Activated T-cell treated with anti-CD3 and anti-CD28 coated beads for 4 hours (primary cell): ENCODE results near the gene CADPS.

ENCODE experiments used
- DNase-seq: peaks from one replicate; pipeline ENCODE4 v3.0.0-alpha.2; 2020

Gene CADPS

DNA sequence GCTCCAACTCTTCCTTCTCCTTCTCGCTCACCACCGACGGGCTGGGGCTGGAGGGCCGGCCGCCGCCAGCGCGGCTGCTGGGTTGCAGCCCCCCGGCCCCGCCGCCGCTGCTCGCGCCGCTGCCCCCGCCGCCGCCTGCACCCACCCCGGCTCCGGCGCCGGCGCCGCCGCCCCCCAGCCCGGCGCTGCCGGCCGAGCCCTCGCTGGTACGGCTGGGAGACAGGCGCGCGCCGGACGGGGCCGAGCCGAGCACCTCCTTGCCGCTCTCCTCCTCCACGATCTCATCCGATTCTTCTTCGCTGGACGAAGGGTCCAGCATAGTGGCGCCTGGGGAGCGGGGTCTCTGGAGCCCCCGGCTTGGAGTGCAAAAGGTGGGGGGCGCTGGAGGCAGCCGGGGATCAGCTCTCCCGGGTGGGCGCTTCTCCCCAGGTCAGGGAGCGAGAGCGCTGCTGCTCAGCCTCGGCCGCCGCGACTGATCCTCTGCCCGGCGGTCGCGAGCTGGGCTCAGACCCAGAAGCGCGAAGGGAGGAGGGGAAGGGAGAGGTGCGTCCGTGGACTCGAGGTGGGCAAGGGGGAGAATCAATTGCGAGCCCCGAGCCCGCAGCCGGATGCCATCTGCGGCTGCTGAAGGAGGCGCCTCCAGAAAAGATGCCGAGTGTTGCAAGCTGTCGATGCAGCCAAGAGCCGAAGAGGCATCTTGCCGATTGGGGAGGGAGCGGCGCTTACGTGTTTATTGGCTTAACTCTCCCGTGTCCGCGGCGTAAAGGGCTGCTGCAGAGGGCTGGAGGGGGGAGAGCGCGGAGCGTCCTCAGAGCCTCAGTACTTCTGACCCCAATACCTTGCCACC, at the start of gene CADPS:
Gene CADPS (minus strand): TSS at position 706 of the 847 bp plus-strand sequence. CDS start 387 bp downstream, at position 319.
- DNase-seq = no peak

DNA sequence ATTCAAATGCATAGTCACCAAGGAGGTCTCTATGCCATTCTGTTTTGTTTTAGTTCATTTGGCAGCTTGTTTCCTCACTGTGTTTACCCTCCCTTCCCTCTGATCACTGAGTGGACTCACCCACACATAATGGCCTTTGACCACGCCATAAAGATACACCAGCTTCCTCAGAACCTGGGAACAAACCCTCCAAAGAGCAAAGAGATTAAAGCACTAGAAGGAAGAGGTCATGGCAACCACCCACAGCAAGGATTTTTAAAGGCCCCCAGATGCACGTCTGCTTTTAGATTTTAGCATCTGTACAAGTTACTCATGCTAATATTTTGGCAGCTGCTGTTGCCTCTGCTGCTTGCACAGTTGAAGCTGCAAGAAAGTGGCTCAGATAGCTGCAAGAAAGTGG, 47.9 kb upstream of the CADPS start:
- no peak for DNase-seq

DNA sequence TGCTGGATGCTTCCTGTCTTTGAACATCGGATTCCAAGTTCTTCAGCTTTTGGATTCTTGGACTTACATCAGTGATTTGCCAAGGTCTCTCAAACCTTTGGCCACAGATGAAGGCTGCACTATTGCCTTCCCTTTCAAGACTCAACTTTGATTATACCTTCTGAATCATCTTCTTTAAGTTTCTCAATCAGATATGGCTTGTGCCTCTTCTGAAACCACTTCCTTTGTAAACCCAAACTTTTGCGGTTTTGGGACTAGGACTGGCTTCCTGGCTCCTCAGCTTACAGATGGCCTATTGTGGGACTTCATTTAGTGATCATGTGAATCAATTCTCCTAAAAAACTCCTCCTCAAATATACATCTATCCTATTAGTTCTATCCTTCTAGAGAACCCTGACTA, 47.1 kb upstream of the CADPS start:
- DNase-seq = no peak

DNA sequence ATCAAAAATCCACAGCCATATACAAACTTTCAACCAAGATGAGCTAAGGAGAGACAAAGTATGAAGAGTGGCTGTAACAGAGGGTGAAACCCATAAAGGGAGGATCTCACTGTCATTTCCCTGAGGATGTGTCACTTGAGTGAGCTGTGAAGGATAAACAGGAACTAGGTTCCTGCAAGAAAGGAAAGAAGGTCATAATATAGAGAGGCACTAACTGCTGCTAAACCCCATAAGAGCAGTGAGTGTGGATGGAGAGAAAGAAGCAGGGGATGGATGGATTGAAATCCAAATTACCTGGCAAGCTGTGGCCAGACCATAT, 45.2 kb upstream of the CADPS start:
- no peak for DNase-seq

DNA sequence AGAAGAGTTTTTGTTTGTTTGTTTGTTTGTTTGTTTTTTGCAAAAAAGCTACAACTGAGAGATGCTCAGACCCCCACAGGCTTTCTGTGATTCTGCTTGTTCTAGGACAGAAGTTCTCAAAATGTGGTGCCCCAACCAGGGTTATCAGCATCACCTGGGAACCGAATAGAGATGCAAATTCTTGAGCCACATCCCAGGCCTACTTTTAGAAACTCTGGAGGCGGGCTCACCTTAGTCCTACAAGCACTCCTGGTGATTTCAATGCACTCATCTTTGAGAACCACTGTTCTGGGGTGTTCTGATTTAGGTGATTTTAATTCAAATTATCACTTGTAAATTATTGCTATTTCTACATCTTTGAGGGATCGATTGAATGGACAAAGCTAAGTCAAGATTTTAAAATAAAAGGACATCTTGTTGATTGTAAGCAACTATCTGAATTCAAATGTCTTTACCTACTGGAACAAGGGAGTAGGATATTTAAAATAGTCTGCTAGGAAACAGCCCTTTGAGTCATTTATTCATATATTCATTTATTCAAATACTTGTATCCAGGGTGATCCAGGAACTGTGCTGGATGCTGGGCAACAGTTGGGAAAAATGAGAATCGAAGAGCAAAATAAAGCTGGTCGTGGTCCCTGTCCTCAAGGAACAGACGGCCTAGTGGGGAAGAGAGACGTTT, 44.7 kb upstream of the CADPS start:
- no peak for DNase-seq

DNA sequence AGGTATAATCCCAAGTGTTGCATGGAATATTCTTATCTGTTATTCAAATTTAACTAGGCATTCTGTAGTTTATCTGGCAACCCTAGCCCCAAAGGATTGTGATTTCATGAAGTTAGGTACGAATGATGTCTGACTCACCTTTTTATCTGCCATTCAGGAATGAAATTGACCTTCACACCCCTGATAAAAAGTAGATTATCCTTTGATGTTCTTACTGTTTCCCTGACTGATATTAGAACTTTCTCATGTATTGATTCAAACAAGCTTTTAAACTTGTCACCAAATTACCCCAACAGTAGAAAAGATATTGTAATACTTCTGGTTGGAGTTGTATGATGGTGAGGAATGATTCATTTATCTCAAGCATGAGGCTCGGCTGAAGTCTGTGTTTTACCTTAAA, 43.6 kb upstream of the CADPS start:
- DNase-seq = no peak

DNA sequence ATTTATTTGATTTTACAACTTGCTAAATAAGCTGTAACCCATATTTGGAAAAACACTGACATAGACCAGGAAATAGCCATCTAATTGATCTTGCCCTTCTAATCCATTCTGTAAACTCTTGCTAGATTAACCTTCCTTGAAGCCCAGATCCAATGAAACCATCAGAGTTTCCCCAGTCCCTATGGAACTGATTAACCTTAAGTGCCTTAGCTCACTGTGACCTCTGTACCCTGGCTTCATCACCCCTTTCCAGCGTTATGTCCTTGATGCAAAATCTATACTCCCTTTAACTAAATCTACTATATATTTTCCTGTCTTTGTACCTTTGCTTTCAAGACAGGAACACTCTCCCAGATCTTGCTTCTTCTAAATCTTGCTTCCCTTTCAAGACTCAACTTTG, 42.9 kb upstream of the CADPS start:
- no peak for DNase-seq

DNA sequence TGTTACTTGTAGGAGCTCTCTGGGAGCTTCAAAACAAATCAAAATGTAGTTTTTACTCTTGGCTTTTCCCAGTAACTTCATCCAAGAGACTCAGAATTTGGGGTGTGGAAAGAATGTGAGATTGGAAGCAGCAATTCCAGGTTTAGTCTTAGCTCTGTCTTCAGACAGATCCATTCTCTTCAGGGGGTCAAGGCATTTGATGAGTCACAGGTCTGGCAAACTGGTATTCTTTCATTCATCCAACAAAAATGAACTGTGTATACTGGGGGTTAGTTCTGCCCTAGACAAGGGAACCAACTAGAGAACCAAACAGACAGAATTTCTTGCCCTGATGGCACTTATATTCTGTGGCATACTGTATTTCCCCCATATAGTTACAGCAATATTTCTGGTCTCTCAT, 36.3 kb upstream of the CADPS start:
- no peak for DNase-seq

DNA sequence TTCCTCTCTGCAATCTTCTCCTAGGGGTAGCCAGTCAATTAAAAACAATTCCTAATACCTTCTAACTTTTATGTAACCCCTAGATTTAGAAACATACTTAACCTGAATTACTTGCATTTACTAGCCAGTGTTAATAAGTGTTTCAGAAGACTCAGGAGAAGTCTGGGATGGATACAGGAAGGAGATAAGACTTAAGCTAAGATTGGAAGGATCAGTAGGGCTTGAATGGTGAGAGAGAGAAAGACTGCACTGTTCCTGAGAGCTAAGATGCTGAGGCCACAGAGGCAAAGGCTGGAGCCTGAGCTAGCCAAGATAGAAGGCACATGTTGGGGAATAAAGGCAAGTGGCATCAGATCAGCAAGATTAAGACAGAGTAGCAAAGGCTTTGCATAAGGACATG, 30.1 kb upstream of the CADPS start:
- DNase-seq = no peak

DNA sequence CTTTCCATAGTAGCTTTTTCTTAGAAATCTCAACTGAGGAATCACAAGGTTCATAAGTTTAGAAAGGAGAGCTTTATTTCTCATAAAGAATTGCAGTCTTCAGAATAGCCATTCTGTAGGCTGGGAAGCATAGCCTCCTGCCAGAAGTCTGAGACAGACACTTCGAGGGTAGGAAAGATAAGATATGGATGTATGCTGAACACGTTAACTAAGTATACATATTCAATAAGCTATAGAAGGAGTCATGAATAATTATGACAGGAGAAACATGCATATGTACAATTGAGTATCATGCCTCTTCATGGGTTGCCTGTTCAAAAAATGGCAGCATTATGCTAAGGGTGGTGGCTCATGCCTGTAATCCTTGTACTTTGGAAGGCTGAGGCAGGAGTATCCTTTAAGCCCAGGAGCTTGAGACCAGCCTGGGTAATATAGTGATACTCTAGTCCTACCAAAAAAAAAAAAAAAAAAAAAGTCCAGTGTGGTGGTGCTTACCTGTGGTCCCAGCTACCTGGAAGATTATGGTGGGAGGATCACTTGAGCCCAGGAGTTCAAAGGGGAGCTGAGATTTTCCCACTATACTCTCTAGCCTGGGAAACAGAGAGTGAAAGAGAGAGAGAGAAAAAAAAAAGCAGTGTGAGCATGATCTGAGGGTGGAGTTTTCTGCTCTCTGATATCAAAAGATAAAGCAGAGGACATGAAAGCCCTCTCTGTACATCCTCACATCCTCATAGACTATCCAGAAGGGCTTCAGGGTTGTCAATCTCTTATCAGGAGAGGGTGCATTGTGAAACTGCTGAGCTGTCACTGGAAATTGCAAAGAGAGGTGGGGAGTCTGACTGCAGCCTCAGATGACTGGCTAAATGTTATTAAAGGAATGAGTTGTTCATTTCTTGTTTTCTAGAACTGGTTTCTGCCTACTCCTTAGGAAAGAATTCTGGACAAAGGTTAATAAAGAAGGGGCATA, 23.6 kb upstream of the CADPS start:
- DNase-seq = no peak

DNA sequence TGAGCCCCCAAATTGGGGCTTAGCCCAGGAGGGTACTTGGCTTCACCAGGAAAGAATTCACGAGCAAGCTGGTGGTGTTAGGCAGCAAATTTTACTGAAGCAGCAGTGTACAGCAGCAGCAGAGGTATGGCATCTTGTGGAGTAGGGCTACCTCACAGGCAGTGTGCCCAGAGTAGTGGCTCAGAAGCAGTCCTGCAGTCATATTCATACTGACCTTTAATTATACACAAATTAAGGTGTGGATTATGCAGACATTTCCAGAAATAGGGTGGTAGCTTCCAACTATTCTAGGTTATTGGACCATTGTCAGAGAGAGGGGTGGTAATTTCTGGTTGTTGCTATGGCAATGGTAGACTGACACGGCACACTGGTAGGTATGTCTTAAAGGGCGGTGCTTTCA, 20.7 kb upstream of the CADPS start:
- no peak for DNase-seq

DNA sequence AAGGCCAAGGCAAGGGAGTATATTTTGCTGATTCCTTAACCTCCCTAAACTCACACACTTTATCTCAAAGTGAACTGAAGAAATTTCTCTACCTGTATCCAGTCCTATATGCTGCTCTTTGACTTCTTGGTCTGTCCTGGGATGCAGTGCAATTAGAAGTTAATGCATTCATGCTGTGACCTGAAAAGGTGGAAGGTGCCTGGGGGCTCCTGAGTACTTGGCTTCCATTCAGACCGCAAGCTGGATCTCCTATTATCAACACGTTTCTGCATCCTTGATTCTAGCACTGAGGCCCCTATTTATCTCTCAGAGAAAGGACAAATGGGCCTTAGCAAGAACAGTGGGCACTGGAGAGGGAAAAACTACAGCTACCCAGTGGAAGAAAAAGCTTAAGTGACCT, 17.7 kb upstream of the CADPS start:
- no peak for DNase-seq

DNA sequence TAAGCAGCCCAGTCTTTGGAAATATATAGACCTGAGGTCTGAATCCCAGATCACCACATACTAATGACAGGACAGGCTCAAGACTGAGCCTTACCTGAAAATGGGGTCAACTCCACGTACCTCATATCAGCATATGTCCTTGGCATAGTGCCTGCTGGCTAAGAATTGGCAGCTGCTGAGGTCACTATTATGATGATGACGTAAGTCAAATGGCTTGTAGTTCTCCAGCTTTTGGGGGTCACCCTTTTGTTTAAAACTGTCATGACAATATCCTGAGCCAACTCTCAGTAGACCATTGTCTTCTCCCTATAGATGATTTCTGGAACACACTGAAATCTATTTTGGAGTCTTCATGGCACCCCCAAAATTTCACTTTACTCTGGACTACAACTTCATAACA, 16.8 kb upstream of the CADPS start:
- DNase-seq = no peak

DNA sequence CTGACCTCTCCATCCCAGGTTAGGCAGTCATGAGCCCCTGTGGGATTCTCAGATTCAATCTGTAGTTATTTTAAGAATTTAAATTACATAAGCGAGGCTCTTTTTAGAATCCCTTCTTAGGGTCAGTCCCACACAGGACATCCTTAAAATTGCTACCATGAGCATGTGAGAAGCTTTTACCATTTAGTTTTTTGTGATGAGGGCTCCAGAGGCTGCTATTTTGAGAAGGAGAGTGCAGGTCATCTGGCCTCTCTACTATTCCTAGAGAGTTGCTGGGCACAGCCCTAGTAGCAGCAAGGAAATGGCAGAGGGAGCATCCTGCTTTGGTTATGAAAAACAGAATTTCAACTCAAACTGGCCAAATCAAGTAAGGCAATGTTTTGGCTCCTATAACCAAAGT, 13.6 kb upstream of the CADPS start:
- no peak for DNase-seq

DNA sequence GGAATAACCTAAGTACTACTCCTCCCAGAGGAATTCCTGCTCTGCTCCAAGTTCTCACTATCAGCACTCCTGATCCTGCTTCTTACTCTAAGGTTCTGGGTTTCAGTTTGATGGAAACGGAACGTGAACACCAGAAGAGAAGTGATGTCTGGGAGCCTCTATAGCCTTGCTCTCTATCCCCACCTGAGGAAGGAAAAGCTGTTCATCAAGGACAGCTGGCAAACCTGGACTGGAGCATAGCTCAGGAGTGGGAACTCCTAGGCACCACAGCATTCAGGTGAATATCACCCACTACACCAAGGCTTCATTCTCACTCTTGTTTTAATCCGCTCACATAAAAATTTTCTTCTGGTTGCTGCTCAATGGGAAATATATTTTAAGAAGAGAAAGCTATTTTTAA, 13.0 kb upstream of the CADPS start:
- no peak for DNase-seq

DNA sequence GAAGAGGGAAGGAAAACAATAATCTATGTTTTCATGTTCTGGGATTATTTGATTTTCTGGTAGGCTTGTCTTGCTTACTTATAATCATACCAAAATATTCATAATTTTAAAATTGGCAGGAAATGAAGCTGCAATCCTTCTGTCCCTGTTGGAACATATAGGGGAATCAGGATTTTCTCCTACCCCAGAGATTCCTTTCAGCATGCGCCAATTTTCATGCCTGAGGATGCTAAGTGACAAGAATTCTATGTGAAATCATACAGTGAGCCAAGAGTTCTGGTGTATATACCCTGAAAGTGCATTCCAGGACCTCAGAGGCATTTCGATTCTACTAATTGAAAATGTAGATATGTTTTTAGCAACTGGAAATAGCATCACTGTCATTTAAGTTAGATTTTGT, 9.9 kb upstream of the CADPS start:
- DNase-seq = no peak

DNA sequence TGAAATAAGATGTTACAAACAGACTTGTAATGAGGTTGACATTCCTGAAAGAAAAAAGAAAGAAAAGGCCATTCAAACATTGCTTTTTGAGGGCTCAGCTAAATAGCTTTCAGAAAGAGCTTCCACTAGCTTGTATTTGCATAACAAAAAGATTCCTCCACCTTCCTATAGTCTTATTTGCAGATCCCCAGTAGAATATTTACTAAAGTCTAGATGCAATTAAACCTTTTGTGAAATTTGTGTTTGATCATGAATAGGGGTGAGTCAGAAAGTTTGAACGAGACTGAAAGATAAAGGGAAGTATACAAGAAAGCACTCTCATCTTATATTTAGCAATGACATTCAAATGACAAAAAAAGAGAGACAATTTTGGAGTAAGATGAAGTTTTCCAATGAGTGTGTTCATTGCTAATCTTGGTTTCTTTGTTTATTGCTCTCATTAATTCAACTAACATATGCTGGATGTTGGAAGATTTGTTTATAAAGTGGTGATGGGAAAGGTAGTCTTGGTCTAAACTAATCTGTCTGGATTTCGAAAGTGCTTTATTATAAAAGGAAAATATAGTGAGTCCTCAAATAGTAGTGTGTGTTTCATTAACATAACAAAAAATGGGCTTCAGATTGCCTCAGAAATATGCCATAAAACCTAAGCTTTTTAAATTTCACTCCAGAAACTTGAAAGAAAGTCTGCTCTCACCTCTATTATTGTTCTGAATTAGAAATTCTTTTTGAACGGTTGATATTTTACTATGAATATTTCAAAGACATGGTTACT, 9.1 kb upstream of the CADPS start:
- DNase-seq = no peak

DNA sequence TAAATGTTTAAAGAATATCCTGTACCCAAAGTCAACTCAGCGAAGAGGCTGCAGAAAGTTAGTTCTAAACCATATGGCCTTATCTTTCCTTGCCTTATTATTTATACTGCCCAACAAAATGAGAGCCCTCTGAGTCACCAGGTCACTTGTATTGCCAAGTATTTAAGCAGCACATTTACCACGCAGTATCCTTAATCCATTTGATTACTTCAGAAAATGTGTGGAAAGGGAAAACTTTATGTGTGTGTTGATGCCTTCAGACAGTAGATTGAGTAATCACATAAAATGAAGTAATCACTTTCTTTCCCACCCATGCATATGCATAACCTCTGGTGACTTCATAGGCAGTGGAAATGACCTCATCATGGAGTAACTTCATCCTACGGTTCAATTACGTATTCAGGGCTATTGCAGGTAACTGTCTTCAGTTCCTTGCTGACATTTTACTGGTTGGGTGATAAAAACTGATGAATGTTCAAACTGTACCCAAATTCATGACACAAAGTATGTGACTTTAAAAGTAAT, 7.5 kb upstream of the CADPS start:
- DNase-seq = no peak

DNA sequence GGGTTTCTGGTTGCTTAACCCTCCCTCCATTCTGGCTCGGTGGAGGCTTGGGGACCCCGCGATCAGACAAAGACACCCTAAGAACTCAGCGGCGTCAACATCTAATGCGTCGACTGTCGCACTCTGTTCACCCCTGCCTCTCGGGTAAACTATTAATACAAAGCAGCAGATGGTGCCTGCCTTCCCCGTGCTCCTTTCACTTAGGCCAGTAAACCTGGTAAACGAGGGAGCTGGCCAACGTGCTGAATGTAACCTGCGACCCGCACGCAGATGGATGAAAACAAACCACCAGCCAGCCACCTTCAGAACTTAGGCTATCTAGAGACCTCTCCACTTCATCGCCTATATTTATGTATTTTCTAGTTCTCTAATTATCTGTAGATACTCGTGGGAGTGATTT, 848 bp upstream of the CADPS start:
- DNase-seq = no peak

DNA sequence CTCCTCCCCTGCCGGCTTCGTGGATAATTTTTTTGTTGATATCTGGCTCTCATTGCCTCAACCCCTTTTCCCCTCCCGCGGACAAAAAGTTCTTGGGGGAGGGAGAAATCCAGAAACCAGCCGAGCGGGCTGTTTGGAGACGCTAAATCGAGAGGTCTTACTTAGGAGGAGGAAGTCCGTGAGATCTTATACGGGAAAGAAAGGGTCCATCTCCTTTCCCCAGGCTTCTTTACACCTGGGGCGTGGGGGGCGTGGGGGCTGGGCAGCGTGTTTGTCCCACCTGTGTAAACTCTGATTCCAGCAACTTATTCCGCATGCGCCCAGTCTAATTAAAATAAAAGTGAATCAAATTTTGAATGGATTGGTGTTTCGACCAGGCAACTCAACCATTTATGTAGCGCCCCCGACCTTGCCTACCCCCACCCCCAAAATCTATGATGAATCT, 364 bp upstream of the CADPS start:
- no peak for DNase-seq

DNA sequence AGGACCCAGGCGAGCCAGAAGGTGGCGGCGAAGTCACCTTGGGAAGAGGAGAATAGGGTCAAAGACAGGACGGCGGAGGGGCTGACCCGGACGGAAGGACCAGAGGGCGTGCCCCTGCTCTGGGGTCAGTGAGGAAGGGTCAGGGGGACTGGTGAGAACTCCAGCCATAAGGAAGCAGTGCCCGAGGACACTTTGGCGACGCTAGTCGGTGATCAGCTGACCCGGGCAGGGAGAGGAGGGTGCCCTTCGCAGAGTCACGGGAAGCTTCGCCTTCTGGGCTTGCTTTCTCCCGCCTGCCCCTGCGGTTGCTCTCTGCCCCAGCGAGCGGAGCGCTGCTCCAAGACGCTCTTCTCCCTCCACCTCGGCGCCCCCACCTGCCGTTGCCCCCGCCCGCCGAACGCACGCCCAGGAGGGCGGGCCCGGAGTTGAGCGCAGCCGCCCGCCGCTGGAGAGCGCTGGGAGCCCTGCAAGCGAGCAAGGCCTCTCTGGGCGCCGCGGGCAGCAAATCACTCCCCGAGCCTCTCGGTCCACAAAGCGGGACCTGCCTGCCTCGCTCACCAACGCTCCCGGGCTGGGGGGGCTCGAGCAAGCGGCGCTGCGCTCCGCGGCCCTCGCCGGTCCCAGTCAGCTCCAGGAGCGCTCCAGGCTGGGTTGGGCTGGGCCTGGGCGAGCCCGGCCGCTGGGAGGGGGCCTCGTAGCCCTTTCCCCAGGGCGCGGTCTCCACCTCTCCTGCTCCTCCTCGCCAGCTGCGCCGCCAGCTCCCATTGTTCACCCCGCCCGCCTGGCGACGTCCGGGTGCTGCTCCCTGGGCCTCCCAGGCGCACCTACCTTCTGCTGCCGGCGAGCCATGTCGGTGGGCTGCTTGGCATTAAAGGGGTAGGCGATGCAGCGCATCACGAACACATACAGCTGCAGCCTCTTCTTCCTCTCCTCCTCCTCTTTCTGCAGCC, 1.2 kb downstream of the CADPS start:
- no peak for DNase-seq

DNA sequence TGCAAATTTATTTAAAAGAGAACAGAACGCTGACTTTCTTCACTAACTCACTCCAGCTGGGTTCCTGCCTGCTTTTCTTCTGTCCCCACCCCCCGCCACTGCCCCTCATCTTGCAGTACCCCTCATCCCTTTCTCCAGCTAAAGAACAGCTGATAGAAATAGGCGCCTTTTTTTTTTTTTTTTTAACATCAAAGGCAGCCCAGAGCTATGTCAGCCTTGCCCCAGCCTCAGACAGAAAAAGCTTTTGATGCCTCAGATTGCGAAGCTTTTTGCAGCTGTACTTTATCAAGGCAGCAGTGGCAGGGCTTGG, 1.8 kb downstream of the CADPS start:
- DNase-seq = no peak
